B cell (primary cell): ENCODE results near the gene HHIPL1. TPM values are rescaled to one million over a fixed set of nuclear protein-coding genes. Genes with fewer than 3 reads are reported as not detected.

Experiments used
- ATAC-seq: fragments of 200-7000 bp; cut with Tn5 transposase; one replicate; pipeline ENCODE4 v1.10.0; 2021; ENCODE audit warnings: low read depth, mild to moderate bottlenecking, moderate number of reproducible peaks, moderate library complexity
- CTCF ChIA-PET: fragments of 350-600 bp; sonication (Branson Sonifier 250); formaldehyde crosslinking; loops from one replicate; lab custom pipeline; 2021; ENCODE audit warnings: antibody characterized with exemption, inconsistent platforms; lab: Charles Lee
- POLR2A ChIA-PET: fragments of 350-600 bp; sonication (Branson Sonifier 250); formaldehyde crosslinking; loops from one replicate; lab custom pipeline; 2021; ENCODE audit warnings: antibody characterized with exemption; lab: Charles Lee
- DNase-seq: peaks from one replicate; pipeline ENCODE4 v3.0.0; 2013
- H2AFZ ChIP-seq: 2 replicates; pipeline ENCODE4 v1.6.1; 2012; ENCODE audit warnings: mild to moderate bottlenecking, low read depth, low read length; ENCODE audit not compliant: insufficient read depth, poor library complexity, severe bottlenecking
- H3K27ac ChIP-seq, 2 donors: 1 replicate in 1 of 2; 2 replicates in 1 of 2; pipeline ENCODE4 v1.5.1; 2012 to 2013; ENCODE audit warnings: low read length in 2 of 2, mild to moderate bottlenecking in 2 of 2, moderate library complexity in 1 of 2
- H3K27me3 ChIP-seq, 4 experiments: fragments of 200-600 bp in 1 of 4; sonication (generic) in 1 of 4; replicated peaks in 1 of 4; 1 replicate in 2 of 4; 2 replicates in 2 of 4; pipeline versions ENCODE4 v1.6.1 to v1.7.0; 2013 to 2016; ENCODE audit warnings: low read length in 3 of 4, mild to moderate bottlenecking in 2 of 4, mixed read lengths in 1 of 4, moderate library complexity in 1 of 4; ENCODE audit not compliant: insufficient read depth in 4 of 4, control insufficient read depth in 3 of 4; ENCODE audit errors: control extremely low read depth in 1 of 4
- H3K36me3 ChIP-seq, 2 experiments: replicated peaks in 1 of 2; 1 replicate in 1 of 2; 2 replicates in 1 of 2; pipeline versions ENCODE4 v1.6.1 to v1.7.1; 2013; ENCODE audit warnings: low read length in 1 of 2; ENCODE audit not compliant: insufficient read depth in 2 of 2, control insufficient read depth in 1 of 2; ENCODE audit errors: control extremely low read depth in 1 of 2, extremely low read depth in 1 of 2
- H3K4me1 ChIP-seq, 2 donors: fragments of 200-600 bp in 1 of 2; sonication (generic) in 1 of 2; 1 replicate in 1 of 2; 2 replicates in 1 of 2; pipeline versions ENCODE4 v1.5.1 to v1.6.1; 2013 to 2017; ENCODE audit warnings: low read length in 2 of 2; ENCODE audit not compliant: control insufficient read depth in 2 of 2, insufficient read depth in 2 of 2
- H3K4me2 ChIP-seq: replicated peaks from 2 replicates; pipeline ENCODE3; 2012; ENCODE audit warnings: mild to moderate bottlenecking, low read depth, low read length; ENCODE audit not compliant: poor library complexity, severe bottlenecking
- H3K4me3 ChIP-seq, 5 experiments: fragments of 200-600 bp in 1 of 5; sonication (generic) in 1 of 5; 1 replicate in 3 of 5; 2 replicates in 2 of 5; pipeline versions ENCODE4 v1.5.1 to v1.7.0; 2011 to 2016; ENCODE audit warnings: low read length in 4 of 5, mild to moderate bottlenecking in 4 of 5, low read depth in 2 of 5, control low read depth in 1 of 5, moderate library complexity in 1 of 5; ENCODE audit not compliant: insufficient read depth in 1 of 5; ENCODE audit errors: control extremely low read depth in 1 of 5, extremely low read depth in 1 of 5
- H3K79me2 ChIP-seq: fragments of 200-600 bp; sonication (generic); one replicate; pipeline ENCODE4 v1.6.0; 2016; ENCODE audit warnings: low read length; ENCODE audit not compliant: control insufficient read depth, insufficient read depth
- H3K9ac ChIP-seq: fragments of 200-600 bp; sonication (generic); 2 replicates; pipeline ENCODE4 v1.6.1; 2017; ENCODE audit warnings: mild to moderate bottlenecking, low read length, moderate library complexity
- H3K9me3 ChIP-seq, 3 donors: one replicate each; pipeline versions ENCODE4 v1.6.1 to v1.7.1; 2013; ENCODE audit warnings: low read length in 2 of 3; ENCODE audit not compliant: control insufficient read depth in 2 of 3, insufficient read depth in 1 of 3; ENCODE audit errors: control extremely low read depth in 1 of 3
- H4K20me1 ChIP-seq: 2 replicates; pipeline ENCODE4 v1.6.0; 2012; ENCODE audit warnings: mild to moderate bottlenecking, low read length; ENCODE audit not compliant: insufficient read depth, control insufficient read depth, poor library complexity, severe bottlenecking
- H3K27ac Mint-ChIP-seq: one replicate; pipeline ENCODE4 v1.8.0; 2021; ENCODE audit warnings: mixed read lengths
- H3K27me3 Mint-ChIP-seq: one replicate; pipeline ENCODE4 v1.8.0; 2021; ENCODE audit warnings: mixed read lengths
- H3K4me1 Mint-ChIP-seq: one replicate; pipeline ENCODE4 v1.8.0; 2021; ENCODE audit warnings: mixed read lengths
- H3K4me3 Mint-ChIP-seq: one replicate; pipeline ENCODE4 v1.8.0; 2021; ENCODE audit warnings: mixed read lengths
- H3K9me3 Mint-ChIP-seq: one replicate; pipeline ENCODE4 v1.8.0; 2022; ENCODE audit warnings: mixed read lengths; ENCODE audit not compliant: insufficient read depth
- EZH2 ChIP-seq: IDR thresholded peaks from 2 replicates; pipeline ENCODE4 v1.6.1; 2012; ENCODE audit warnings: borderline replicate concordance, low read depth, mild to moderate bottlenecking, moderate library complexity, low read length; ENCODE audit not compliant: insufficient read depth, poor library complexity, severe bottlenecking
- WGBS: methylation state at CpG from one replicate; pipeline ENCODE4 v1.1.5; 2013; ENCODE audit warnings: missing lambda C conversion rate; ENCODE audit not compliant: insufficient coverage; 5-methylcytosine and 5-hydroxymethylcytosine counted together
- intact Hi-C: fragments of 100-400 bp; cut with micrococcal nuclease; formaldehyde crosslinking; loops from one replicate; pipeline ENCODE4 v1.10.0; 2022
- polyA plus RNA-seq: library from polyadenylated mRNA; depleted of rRNA; stranded (reverse); fragments of >200 nt; gene quantifications from 2 replicates; pipeline ENCODE4 v1.2.3, GENCODE V29; 2012
- total RNA-seq, 2 donors: library from RNA; stranded (reverse); fragments of 120-200 nt in 1 of 2; gene quantifications; 1 replicate in 1 of 2; 2 replicates in 1 of 2; pipeline versions ENCODE4 v1.2.3 to v1.2.4, GENCODE V29; 2013 to 2022
- TF ChIP-seq, protein P1 (sequence below): fragments of 200-600 bp; IDR thresholded peaks from one replicate; pipeline ENCODE4 v1.8.0; 2022; ENCODE audit warnings: antibody characterized with exemption, mild to moderate bottlenecking

HHIPL1 gene
- total and polyA plus RNA-seq, 2 donors (not counting 1 experiment from before 2014, with no cell fraction given), result not detected

DNA sequence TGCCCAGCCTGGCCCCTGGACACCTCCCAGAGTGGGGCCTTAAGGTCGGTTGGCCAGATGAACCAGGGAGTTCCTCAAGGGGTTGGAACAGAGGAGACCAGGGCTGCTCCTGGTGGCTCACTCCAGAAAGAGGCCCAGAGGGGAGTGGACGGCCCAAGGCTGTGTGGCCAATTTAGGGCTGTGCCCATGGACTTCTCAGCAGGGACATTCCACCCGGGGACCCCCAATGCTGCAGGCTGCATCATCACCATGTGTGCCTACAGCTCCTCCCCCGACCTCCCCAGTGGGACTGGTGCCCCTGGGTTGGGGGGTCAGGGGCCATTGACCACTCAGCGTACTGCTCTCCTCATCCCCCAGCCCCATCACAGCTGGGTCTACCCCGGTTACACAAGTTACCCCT is 21.6 kb downstream of the HHIPL1 start:
- H3K4me3 Mint-ChIP-seq, result no peak overlapping the region
- ChIA-PET POLR2A (no interaction called here), CTCF (interaction anchor here (1.1 kb wide), 1 partner anchor 22 kb away, joined by 3 read pairs; no protein-coding TSS in a partner anchor)
- H3K79me2 ChIP-seq, result no peaks in the 10 kb centered on the region
- no peak for TF ChIP-seq EZH2
- TF ChIP-seq, protein P1, sequence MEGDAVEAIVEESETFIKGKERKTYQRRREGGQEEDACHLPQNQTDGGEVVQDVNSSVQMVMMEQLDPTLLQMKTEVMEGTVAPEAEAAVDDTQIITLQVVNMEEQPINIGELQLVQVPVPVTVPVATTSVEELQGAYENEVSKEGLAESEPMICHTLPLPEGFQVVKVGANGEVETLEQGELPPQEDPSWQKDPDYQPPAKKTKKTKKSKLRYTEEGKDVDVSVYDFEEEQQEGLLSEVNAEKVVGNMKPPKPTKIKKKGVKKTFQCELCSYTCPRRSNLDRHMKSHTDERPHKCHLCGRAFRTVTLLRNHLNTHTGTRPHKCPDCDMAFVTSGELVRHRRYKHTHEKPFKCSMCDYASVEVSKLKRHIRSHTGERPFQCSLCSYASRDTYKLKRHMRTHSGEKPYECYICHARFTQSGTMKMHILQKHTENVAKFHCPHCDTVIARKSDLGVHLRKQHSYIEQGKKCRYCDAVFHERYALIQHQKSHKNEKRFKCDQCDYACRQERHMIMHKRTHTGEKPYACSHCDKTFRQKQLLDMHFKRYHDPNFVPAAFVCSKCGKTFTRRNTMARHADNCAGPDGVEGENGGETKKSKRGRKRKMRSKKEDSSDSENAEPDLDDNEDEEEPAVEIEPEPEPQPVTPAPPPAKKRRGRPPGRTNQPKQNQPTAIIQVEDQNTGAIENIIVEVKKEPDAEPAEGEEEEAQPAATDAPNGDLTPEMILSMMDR, result no peak
- H3K4me3 ChIP-seq, result no peak overlapping the region
- H3K9ac ChIP-seq, result no peak overlapping the region
- H3K36me3 ChIP-seq, result no peaks in the 10 kb centered on the region
- peaks cover 0 to 15% of the 10 kb centered on the region in 2 donors for H3K4me1 ChIP-seq
- peaks cover 0 to 5% (median 2%) of the 10 kb centered on the region in 4 experiments for H3K27me3 ChIP-seq
- H3K9me3 Mint-ChIP-seq, result no peaks in the 10 kb centered on the region
- H3K27ac Mint-ChIP-seq, result no peak overlapping the region
- peaks cover 5% of the 10 kb centered on the region for H3K4me1 Mint-ChIP-seq
- H3K4me2 ChIP-seq, result no peak overlapping the region
- ATAC-seq, result no peak
- H3K27ac ChIP-seq, result no peak overlapping the region
- no peaks in the 10 kb centered on the region for H4K20me1 ChIP-seq
- intact Hi-C loops, result no loop called here
- H3K27me3 Mint-ChIP-seq, result peaks cover 27% of the 10 kb centered on the region
- no peaks in the 10 kb centered on the region for H3K9me3 ChIP-seq
- no peak for DNase-seq
- H2AFZ ChIP-seq, result no peak overlapping the region
- WGBS, result 63% methylated on average over 6 of the region's 6 CpGs

DNA sequence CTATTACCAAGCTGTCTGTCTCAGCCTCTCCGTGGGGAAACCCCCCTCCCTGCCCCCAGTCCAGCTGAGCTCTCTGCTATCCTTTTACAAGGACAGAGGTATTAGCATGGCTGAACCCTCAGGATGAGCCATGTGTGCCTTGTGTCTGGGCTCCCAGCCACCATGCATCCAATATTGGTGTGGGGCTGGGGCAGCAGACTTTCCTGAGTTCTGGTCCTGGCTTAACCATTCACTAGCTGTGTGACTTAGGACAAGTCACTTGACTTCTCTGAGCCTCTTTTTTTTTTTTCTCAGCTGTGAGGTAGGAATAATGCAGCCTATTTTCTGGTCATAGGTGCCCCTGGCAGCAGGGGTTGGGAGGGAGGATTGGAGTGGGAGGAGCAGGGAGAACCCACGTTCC is 22.1 kb downstream of the HHIPL1 start:
- ChIA-PET POLR2A (no interaction called here), CTCF (interaction anchor here (1.1 kb wide), 1 partner anchor 21 kb away, joined by 3 read pairs; no protein-coding TSS in a partner anchor)
- no peak overlapping the region for H3K4me3 ChIP-seq
- Mint-ChIP-seq H3K4me1 (peaks cover 5% of the 10 kb centered on the region), H3K27me3 (peaks cover 23% of the 10 kb centered on the region), H3K9me3 (no peaks in the 10 kb centered on the region), H3K27ac (no peak overlapping the region), H3K4me3 (no peak overlapping the region)
- H3K4me2 ChIP-seq, result no peak overlapping the region
- ATAC-seq (no peak), DNase-seq (no peak)
- H3K9ac ChIP-seq, result no peak overlapping the region
- H3K27me3 ChIP-seq, result peaks cover 0 to 10% (median 1%) of the 10 kb centered on the region in 4 experiments
- TF ChIP-seq, protein P1, result no peak
- TF ChIP-seq EZH2, result no peak
- H3K9me3 ChIP-seq, result no peaks in the 10 kb centered on the region
- no peak overlapping the region for H3K27ac ChIP-seq
- H4K20me1 ChIP-seq, result no peaks in the 10 kb centered on the region
- 59% methylated on average over 2 of the region's 2 CpGs for WGBS
- no peaks in the 10 kb centered on the region for H3K36me3 ChIP-seq
- no peak overlapping the region for H2AFZ ChIP-seq
- H3K4me1 ChIP-seq, result peaks cover 0 to 15% of the 10 kb centered on the region in 2 donors
- H3K79me2 ChIP-seq, result no peaks in the 10 kb centered on the region
- intact Hi-C loops, result no loop called here
